ENCODE results near the gene ZFR. TPM values are rescaled to one million over a fixed set of nuclear protein-coding genes. Genes with fewer than 3 reads are reported as not detected.
"Not testable (repeated sequence)": the region's sequence is repeated elsewhere in the genome, so short reads cannot be mapped to it uniquely, and the experiment has no call there.

ZFR gene
- total RNA-seq, 1 donor from 2014 or later = 78.7 TPM

DNA sequence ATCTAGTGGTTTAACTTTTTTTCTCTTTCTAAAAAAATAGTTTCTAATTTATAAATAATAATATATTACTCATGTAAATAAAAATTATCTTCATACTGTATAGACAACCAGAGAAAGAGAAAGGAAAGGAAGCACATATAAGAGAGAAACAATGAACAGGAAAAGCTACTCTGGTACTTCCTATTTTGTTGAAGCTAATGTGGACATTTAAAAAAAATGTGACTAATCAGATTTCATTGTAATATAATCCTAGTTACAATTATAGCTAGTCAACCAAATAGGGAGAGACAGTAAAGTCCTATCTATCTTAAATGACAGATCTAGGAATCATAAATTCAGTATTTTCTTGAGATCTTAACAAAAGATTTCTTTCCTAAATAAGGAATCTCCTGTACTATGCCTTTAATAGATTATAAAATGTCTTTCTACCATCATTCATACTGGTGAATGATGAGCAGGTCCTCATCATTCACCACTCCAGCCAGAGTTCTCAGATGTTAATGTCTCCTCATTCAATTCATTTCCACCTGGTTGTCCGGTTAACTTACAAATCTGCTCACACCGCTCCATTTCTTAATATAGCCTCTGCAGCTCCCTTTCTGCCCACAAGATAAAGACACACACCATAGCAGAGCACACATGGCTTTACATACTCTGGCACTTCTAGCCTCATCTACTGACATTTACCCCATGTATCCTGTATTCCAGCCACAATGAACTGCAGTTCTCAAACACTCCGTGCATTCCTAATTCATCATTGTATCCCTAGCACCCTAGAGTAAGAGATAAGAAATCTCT, 30.9 kb downstream of the ZFR start:
- DNase-seq (ENCODE audit: low spot score) = no peak

- DNase-seq (ENCODE audit: low spot score) = no peak
Observed at GRCh38 chr5:32410630-32411029, 33.9 kb downstream of the ZFR start.

DNA sequence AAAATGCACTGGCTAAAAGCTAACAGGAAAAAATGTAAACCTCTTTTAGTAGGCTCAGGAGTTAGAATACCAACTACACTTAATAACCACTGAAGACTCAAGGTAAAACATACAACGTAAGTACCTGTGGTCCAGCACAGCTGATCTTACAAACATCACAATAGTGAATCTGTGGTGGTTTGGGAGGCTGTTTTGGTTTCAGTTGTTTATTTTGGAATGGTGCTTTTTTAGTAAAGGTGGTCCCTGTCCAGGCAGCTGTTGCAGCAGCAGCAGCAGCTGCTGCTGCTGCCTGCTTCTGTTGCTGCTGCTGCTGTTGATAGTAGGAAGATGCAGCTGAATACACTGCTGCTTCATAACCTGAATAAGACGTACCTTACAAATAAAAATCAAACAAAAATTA, 37.9 kb downstream of the ZFR start:
- DNase-seq (ENCODE audit: low spot score) = no peak

GRCh38 chr5:32405507-32405906, 39.0 kb downstream of the ZFR start:
- DNase-seq (ENCODE audit: low spot score) = no peak

DNA sequence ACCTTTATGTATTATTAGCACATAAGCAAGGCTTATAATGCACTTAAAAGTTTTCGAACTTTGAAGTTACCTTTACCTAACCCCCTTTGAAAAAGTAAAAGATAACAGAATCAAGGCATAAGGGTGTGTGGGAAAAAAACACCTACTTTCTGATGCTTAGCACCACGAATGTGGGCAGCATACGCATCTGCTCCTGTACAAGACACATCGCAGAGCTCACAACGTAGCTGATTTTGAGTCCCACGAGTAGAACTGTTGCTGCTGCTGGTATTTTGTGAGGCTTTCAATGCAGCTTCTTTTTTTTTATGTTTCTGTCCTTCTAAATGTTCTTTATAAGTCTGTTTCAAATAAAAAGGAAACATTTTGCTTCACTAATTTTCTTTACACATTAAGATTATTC, 40.8 kb downstream of the ZFR start:
- DNase-seq (ENCODE audit: low spot score) = no peak

- no peak for DNase-seq (ENCODE audit: low spot score)
Observed at GRCh38 chr5:32400401-32400800, 44.1 kb downstream of the ZFR start.

GRCh38 chr5:32398754-32399153, 45.8 kb downstream of the ZFR start:
- not testable (repeated sequence) for DNase-seq (ENCODE audit: low spot score)

GRCh38 chr5:32394981-32395380, 49.6 kb downstream of the ZFR start:
- no peak for DNase-seq (ENCODE audit: low spot score)

GRCh38 chr5:32392039-32392438, 52.5 kb downstream of the ZFR start:
- DNase-seq (ENCODE audit: low spot score) = no peak

GRCh38 chr5:32390819-32391591, 53.5 kb downstream of the ZFR start:
- DNase-seq (ENCODE audit: low spot score) = peak; percentile 45

DNA sequence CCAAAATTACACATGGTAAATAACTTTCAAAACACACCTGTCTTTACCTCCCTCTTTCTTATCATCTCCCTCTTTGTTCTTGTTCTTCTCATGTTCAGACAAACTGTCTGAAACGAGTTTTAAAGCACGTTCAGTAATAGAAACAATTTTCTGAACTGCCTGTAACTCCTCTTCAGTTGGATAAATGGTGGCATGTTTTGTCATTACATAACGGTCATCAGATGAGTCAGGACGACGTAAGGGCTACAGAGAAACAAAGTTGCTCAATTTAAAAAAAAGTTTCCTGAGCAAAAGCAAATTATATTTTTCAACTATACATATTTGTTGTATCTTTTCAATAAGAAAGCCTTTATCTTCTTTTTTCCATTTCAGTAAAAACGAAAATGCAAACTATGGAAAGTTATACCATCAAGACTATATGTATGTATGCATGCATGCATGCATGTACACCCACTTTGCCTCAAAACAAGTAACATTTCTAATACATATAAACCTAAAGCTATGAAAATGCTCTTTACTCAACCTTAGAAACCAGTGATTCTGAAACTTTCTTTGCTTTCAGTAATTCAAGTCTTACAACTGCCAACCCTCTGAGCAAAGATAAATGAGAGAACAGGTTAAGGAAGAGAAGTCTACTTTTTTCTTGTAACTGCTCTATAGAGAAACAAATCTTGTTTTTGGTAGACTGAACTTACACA, 56.0 kb downstream of the ZFR start:
- DNase-seq (ENCODE audit: low spot score) = no peak

DNA sequence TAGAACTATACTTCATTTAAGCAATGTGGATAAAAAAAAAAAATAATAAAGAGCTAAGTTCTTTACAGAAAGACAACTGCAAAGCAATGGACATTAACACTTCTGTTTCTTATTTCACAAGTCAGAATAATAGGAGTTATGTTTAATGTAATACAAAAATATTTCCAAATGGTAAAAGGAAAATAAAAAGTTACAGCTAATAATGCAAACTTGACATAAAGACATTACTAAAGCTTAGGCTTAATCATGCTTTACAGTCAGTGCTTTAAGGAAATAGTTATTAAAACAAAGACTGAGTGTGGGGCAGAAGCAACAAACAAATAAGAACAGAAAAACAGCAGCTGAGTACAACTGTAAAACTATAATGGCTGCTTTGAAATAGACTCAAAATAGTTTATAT, 56.7 kb downstream of the ZFR start:
- DNase-seq (ENCODE audit: low spot score) = no peak

DNA sequence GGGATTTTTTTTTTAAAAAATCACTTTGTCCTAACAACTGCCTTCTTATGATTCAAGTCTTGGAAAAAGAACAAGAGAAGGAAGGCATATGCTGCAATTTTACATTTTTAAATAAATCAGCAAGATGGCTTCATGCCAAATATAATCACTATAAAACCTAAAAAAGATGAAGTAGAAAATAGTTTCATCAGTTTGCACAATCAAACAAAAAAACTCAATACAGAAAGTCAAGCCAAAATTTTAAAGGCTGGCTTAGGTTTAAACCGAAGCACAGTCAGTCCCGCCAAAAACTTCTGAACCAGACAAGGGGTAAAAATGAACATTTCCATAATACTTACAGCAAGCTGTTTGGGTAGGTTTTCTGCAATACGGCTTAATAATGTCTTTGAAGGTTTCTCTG, 57.3 kb downstream of the ZFR start:
- DNase-seq (ENCODE audit: low spot score) = peak; percentile 91

GRCh38 chr5:32384621-32385020, 59.9 kb downstream of the ZFR start:
- DNase-seq (ENCODE audit: low spot score) = peak; percentile 90

DNA sequence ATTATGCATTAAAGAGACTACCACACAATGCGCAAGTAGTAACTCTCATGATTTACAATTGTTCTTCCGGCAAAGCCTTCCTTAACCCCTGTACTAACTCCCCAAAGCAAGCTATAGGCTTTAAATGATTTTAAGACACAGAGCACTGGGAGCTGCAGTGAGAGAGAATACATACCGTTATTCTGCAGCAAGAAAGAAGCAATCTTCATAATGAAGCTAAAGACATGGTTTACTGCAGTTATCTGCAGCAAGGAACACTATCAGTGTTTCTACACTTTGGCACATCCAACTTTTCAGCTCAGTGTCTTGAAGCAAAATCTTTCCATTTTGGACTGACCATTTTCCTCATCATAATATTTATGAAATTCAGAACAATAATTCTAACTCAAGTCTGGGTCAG, 61.0 kb downstream of the ZFR start:
- peak; percentile 76 for DNase-seq (ENCODE audit: low spot score)

- DNase-seq (ENCODE audit: low spot score) = no peak
Observed at GRCh38 chr5:32383065-32383464, 61.5 kb downstream of the ZFR start.

DNA sequence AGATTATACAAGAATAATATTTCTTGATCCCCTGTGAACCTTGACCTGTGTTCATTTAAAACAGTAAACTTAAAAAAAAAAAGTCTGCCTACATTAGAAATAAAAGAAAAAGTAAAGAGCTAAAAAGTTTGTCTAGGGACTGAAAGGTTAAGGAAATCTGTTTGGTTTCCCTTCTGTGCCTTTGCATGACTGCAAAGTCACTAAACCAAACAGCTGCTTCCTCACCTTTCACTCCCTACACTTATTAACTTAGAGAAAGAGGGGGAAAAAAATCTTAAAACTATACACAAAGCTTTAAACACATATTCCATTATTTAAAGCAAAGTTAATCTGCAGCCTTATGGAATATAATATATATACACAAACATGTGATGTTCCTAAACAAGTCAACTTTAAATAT, 65.1 kb downstream of the ZFR start:
- no peak for DNase-seq (ENCODE audit: low spot score)

DNA sequence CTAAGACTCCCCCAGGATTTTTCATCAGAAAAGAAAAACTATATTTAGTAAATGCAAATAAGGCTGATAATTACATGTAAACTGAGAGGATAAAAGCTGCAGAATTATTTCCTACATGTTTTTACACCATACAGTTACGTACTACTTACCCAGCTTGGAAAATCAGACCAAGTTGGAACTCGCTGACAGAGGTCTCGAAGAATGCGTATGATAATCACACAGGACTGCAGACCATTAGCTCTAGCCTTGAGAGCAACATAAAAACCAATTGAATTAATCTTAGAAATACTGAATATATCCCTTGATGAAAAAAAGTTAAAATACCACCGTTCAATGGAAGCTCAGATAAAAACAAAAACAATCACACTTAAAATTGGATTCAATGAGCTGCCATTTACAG, 65.6 kb downstream of the ZFR start:
- peak; percentile 70 for DNase-seq (ENCODE audit: low spot score)

DNA sequence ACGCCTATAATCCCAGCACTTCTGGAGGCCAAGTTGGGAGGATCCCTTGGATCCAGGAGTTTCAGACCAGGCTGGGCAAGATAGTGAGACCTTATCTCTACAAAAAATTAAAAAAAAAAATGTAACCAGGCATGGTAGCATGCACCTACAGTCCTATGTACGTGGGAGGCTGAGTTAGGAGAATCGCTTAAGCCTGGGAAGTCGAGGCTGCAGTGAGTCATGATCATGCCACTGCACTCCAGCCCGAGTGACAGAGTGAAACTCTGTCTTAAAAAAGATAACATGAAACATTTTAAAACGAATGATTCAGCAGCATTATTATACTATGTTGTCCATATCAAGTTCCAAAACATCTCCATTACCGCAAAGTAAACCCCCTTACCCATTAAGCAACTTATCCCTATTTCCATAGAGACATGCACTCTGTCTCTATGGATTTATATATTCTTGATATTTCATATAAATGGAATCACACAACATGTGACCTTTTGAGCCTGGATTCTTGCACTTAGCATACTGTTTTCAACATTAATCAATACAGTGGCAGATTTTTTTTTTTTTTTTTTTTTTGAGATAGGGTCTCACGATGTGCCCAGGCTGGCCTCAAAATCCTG, 74.9 kb downstream of the ZFR start:
- DNase-seq (ENCODE audit: low spot score) = no peak

DNA sequence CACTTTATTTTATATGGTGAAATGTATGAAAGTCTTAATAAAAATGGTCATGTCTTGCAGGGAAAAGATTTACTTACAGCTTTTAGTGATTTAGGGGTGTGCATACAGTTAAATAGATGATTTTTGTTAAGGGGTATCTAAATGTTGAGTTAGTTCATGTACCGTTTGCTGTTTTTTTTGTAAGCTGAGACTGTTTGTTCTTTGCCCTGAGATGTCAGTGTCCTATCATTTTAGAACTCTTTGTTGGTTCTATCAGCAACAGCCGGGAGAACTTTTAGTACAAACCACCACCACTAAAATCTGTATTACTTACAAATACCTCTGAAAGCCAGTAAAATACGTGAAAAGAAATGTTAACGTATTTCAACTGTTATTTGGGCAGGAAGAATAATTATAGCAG, 75.5 kb downstream of the ZFR start:
- DNase-seq (ENCODE audit: low spot score) = no peak

DNA sequence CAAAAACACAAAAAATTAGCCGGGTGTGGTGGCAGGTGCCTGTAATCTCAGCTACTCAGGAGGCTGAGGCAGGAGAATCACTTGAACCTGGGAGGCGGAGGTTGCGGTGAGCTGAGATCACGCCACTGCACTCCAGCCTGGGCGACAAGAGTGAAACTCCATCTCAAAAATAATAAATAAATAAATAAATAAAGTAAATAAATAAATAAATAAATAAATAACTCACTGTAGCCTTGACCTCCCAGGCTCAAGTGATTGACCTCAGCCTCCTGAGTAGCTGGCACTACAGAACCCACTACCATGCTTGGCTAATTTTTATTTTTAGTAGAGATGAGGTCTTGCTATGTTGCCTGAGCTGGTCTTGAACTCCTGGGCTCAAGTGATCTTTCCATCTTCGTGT, 77.3 kb downstream of the ZFR start:
- DNase-seq (ENCODE audit: low spot score) = not testable (repeated sequence)

- no peak for DNase-seq (ENCODE audit: low spot score)
Observed at GRCh38 chr5:32365623-32366022, 78.9 kb downstream of the ZFR start.
